Activated naive CD4-positive, alpha-beta T cell treated with anti-CD3 and anti-CD28 coated beads, Interleukin-2, amount 10 ng/mL, durations not matched to agents 7 days and 5 days (primary cell): ENCODE results near the gene EBF4.

Experiments used
- CTCF ChIA-PET: fragments of 350-600 bp; sonication (Branson Sonifier 250); formaldehyde crosslinking; loops from one replicate; lab custom pipeline; 2021; ENCODE audit warnings: antibody characterized with exemption; lab: Charles Lee
- DNase-seq: peaks from one replicate; pipeline ENCODE4 v3.0.0-alpha.2; 2020
- H3K27ac Mint-ChIP-seq: one replicate; pipeline ENCODE4 v1.8.0; 2021; ENCODE audit warnings: mild to moderate bottlenecking, moderate library complexity, mixed read lengths
- H3K27me3 Mint-ChIP-seq: one replicate; pipeline ENCODE4 v1.8.0; 2021; ENCODE audit warnings: mild to moderate bottlenecking, mixed read lengths
- H3K36me3 Mint-ChIP-seq: one replicate; pipeline ENCODE4 v1.8.0; 2021; ENCODE audit warnings: mixed read lengths
- H3K4me1 Mint-ChIP-seq: one replicate; pipeline ENCODE4 v1.8.0; 2021; ENCODE audit warnings: mixed read lengths
- H3K4me3 Mint-ChIP-seq: one replicate; pipeline ENCODE4 v1.8.0; 2021; ENCODE audit warnings: mild to moderate bottlenecking, moderate library complexity, mixed read lengths
- H3K9me3 Mint-ChIP-seq: one replicate; pipeline ENCODE4 v1.8.0; 2021; ENCODE audit warnings: mixed read lengths

EBF4 gene

GRCh38 chr20:2755451-2756055 lies 63.0 kb downstream of the EBF4 start:
- peaks cover 91% of the 10 kb centered on the region for H3K27me3 Mint-ChIP-seq
- H3K27ac Mint-ChIP-seq, result no peak overlapping the region
- H3K4me3 Mint-ChIP-seq, result no peak overlapping the region
- no peaks in the 10 kb centered on the region for H3K36me3 Mint-ChIP-seq
- H3K4me1 Mint-ChIP-seq, result peaks cover 27% of the 10 kb centered on the region
- no peak for DNase-seq
- CTCF ChIA-PET, result interaction anchor here (0.6 to 2.8 kb wide), 7 partner anchors 36 to 322 kb away, joined by 3 to 20 read pairs (median 4); no protein-coding TSS in a partner anchor
- no peaks in the 10 kb centered on the region for H3K9me3 Mint-ChIP-seq

- Mint-ChIP-seq H3K4me3 (no peak overlapping the region), H3K4me1 (peaks cover 21% of the 10 kb centered on the region), H3K9me3 (no peaks in the 10 kb centered on the region), H3K27ac (no peak overlapping the region), H3K36me3 (no peaks in the 10 kb centered on the region), H3K27me3 (peaks cover 90% of the 10 kb centered on the region)
- DNase-seq, result peak; percentile 21
- CTCF ChIA-PET, result interaction anchor here (0.6 to 2.8 kb wide), 4 partner anchors 36 to 322 kb away, joined by 3 to 11 read pairs (median 6); no protein-coding TSS in a partner anchor
Observed at GRCh38 chr20:2756056-2756611, 63.6 kb downstream of the EBF4 start.

DNA sequence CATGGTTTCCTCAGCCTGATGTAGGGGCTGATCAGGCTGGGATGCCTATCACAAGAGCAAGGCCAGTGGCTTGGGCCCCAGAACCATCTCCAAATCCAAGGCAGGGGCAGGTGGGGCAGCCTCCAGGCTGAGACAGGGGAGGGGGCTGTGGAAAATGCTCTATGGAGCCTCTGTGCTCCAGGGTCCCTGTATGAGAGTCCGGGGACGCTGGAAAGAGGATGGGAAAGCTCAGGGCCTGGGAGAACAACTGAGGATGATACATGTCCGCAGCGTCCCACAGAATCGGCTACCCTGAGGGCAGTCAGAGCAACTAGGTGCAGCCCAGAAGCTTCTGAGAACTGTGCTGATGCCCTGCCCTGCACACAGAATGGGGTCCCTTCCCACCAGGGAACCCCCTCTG lies 64.4 kb downstream of the EBF4 start:
- H3K27ac Mint-ChIP-seq, result no peak overlapping the region
- H3K4me3 Mint-ChIP-seq, result no peak overlapping the region
- no peaks in the 10 kb centered on the region for H3K36me3 Mint-ChIP-seq
- peaks cover 17% of the 10 kb centered on the region for H3K4me1 Mint-ChIP-seq
- CTCF ChIA-PET, result interaction anchor here (1.0 to 1.2 kb wide), 2 partner anchors 156 to 239 kb away, joined by 3 read pairs; no protein-coding TSS in a partner anchor
- no peaks in the 10 kb centered on the region for H3K9me3 Mint-ChIP-seq
- DNase-seq, result peak; percentile 14
- H3K27me3 Mint-ChIP-seq, result peaks cover 81% of the 10 kb centered on the region

DNA sequence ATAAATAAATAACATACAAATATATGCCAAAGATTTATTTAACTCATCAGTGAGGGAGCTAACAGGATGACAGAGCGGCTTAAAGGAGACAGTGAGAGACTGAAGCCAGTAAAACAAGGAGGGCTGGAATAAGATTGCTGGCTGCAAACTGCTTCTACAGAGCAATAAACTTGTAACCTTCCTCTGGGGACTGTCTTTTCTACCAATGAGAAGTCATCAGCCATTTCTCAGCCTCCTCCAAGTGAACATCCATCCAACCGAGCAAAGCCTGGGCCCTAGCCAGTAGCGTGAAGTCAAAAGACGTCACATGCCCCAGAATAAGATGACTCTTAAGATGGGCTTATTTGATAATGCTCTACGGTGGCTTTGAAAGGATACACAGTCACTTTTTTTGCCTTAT lies 65.4 kb downstream of the EBF4 start:
- Mint-ChIP-seq H3K4me3 (no peak overlapping the region), H3K27me3 (peaks cover 78% of the 10 kb centered on the region), H3K9me3 (no peaks in the 10 kb centered on the region), H3K4me1 (peaks cover 12% of the 10 kb centered on the region), H3K27ac (no peak overlapping the region), H3K36me3 (no peaks in the 10 kb centered on the region)
- peak; percentile 7 for DNase-seq
- CTCF ChIA-PET, result interaction anchor here (1.0 to 1.2 kb wide), 2 partner anchors 155 to 238 kb away, joined by 3 read pairs; no protein-coding TSS in a partner anchor

DNA sequence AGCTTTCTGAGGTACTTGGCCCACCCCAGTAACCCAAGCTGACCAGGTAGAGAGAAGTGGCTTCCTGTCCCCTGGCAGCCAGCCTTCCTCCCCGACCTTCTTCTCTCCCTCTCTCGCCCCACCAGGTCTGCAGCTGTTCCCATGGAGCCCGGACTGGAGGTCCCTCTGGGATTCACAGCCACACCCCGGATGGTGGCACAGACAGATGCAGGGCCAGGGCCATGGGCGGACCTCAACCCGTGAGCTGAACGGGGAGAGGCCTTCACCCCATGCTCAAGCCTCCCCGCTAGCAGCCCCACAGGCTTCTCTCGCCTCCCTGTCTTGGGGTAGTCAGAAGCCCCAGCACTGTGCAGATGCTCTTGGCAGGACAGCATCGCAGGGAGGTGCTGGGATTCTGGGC lies 66.6 kb downstream of the EBF4 start:
- H3K9me3 Mint-ChIP-seq, result no peaks in the 10 kb centered on the region
- CTCF ChIA-PET, result no interaction called here
- H3K4me1 Mint-ChIP-seq, result peaks cover 2% of the 10 kb centered on the region
- no peaks in the 10 kb centered on the region for H3K36me3 Mint-ChIP-seq
- no peak for DNase-seq
- H3K27me3 Mint-ChIP-seq, result peaks cover 74% of the 10 kb centered on the region
- no peak overlapping the region for H3K4me3 Mint-ChIP-seq
- no peak overlapping the region for H3K27ac Mint-ChIP-seq

- H3K36me3 Mint-ChIP-seq, result no peaks in the 10 kb centered on the region
- peak; percentile 10 for DNase-seq
- CTCF ChIA-PET, result interaction anchor here (2.0 kb wide), 1 partner anchor 72 kb away, joined by 5 read pairs; no protein-coding TSS in a partner anchor
- peaks cover 72% of the 10 kb centered on the region for H3K27me3 Mint-ChIP-seq
- no peak overlapping the region for H3K27ac Mint-ChIP-seq
- no peaks in the 10 kb centered on the region for H3K9me3 Mint-ChIP-seq
- no peak overlapping the region for H3K4me3 Mint-ChIP-seq
- no peaks in the 10 kb centered on the region for H3K4me1 Mint-ChIP-seq
Observed at GRCh38 chr20:2759603-2760296, 67.2 kb downstream of the EBF4 start.

GRCh38 chr20:2760297-2760951 lies 67.8 kb downstream of the EBF4 start:
- Mint-ChIP-seq H3K36me3 (no peaks in the 10 kb centered on the region), H3K9me3 (no peaks in the 10 kb centered on the region), H3K27me3 (peaks cover 69% of the 10 kb centered on the region), H3K4me1 (no peaks in the 10 kb centered on the region), H3K27ac (no peak overlapping the region), H3K4me3 (no peak overlapping the region)
- no peak for DNase-seq
- CTCF ChIA-PET, result interaction anchor here (1.4 to 2.0 kb wide), 3 partner anchors 8 to 72 kb away, joined by 3 to 5 read pairs (median 5); no protein-coding TSS in a partner anchor

DNA sequence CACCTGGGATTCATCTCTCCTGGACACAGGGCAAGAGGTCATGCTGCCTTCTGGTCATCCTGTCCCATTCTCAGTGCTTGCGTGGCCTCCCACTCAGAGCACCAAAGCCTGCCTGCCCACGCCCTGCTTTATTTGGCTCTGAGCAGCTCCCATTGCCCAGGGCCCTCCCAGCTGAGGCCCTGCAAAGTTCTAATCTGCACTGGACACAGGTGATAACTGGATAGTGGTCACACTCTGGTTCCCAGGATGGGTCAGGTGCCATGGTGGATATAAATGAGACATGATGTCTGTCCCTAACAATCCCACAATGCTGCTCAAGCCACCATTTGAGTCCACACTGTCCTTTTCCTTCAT lies 68.3 kb downstream of the EBF4 start:
- H3K27ac Mint-ChIP-seq, result no peak overlapping the region
- H3K36me3 Mint-ChIP-seq, result no peaks in the 10 kb centered on the region
- H3K4me1 Mint-ChIP-seq, result no peaks in the 10 kb centered on the region
- no peak overlapping the region for H3K4me3 Mint-ChIP-seq
- no peak for DNase-seq
- H3K9me3 Mint-ChIP-seq, result no peaks in the 10 kb centered on the region
- CTCF ChIA-PET, result interaction anchor here (0.8 to 2.0 kb wide), 4 partner anchors 8 to 73 kb away, joined by 3 to 6 read pairs (median 5); no protein-coding TSS in a partner anchor
- peaks cover 64% of the 10 kb centered on the region for H3K27me3 Mint-ChIP-seq

DNA sequence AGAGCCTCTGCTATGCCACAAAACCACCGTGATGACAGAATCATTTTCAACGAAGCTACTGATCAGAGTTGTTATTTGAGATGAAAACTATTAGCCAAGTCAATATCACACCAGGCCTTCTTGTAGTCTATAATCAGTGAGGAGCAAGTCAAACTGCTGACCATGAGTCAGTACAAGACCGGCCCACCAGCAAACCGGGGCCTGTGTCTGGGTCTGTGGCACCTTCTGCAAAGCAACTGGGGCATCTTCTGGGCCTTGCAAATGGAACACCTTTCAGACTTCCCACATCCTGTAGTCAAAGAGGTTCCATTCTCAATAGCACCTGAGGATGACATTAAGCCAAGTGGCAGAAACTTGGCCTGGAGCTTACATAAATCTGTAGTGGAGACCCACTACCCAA lies 69.3 kb downstream of the EBF4 start:
- no peak for DNase-seq
- Mint-ChIP-seq H3K27ac (no peak overlapping the region), H3K4me1 (no peaks in the 10 kb centered on the region), H3K4me3 (no peak overlapping the region), H3K27me3 (peaks cover 55% of the 10 kb centered on the region), H3K9me3 (no peaks in the 10 kb centered on the region), H3K36me3 (no peaks in the 10 kb centered on the region)
- CTCF ChIA-PET, result interaction anchor here (0.8 to 1.6 kb wide), 4 partner anchors 9 to 73 kb away, joined by 3 to 6 read pairs (median 4); no protein-coding TSS in a partner anchor

DNA sequence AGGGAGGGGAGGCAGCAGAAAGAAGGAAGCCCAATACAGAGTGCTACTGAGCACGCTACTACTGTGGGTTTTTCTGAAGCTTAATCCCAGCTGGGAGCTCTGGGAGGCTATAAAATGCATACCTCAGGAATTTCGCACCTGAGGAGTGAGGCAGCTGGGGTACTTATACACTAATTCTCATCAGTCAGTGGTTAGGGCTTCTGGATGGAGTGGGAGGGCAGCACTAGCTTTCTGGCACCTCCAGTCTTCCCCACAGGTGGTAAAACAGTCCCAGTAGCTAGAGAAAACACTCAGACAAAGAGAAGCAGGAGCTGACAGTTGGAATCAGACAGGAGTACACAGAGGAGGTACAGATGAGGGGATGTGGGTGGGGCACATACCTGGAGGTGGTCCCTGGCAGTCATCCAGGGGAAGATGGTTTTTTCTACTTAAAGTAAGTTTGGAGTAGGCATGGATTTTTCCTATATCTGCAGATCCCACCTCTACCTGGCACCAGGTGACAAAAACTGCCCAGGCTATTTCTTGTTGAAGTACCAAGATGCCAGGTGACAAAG lies 70.1 kb downstream of the EBF4 start:
- peaks cover 55% of the 10 kb centered on the region for H3K27me3 Mint-ChIP-seq
- H3K4me1 Mint-ChIP-seq, result no peaks in the 10 kb centered on the region
- H3K4me3 Mint-ChIP-seq, result no peak overlapping the region
- H3K36me3 Mint-ChIP-seq, result no peaks in the 10 kb centered on the region
- CTCF ChIA-PET, result interaction anchor here (1.1 to 2.0 kb wide), 2 partner anchors 10 to 74 kb away, joined by 3 to 8 read pairs; no protein-coding TSS in a partner anchor
- H3K9me3 Mint-ChIP-seq, result no peaks in the 10 kb centered on the region
- DNase-seq, result no peak
- H3K27ac Mint-ChIP-seq, result no peak overlapping the region

- Mint-ChIP-seq H3K4me3 (no peak overlapping the region), H3K27ac (no peak overlapping the region), H3K27me3 (peaks cover 60% of the 10 kb centered on the region), H3K4me1 (no peaks in the 10 kb centered on the region), H3K36me3 (no peaks in the 10 kb centered on the region), H3K9me3 (no peaks in the 10 kb centered on the region)
- CTCF ChIA-PET, result interaction anchor here (1.0 to 2.0 kb wide), 2 partner anchors 10 to 27 kb away, joined by 3 to 8 read pairs; no protein-coding TSS in a partner anchor
- no peak for DNase-seq
Observed at GRCh38 chr20:2763186-2763585, 70.6 kb downstream of the EBF4 start.

- CTCF ChIA-PET, result interaction anchor here (0.6 to 1.5 kb wide), 3 partner anchors 11 to 83 kb away, joined by 3 read pairs; no protein-coding TSS in a partner anchor
- no peaks in the 10 kb centered on the region for H3K36me3 Mint-ChIP-seq
- H3K4me3 Mint-ChIP-seq, result no peak overlapping the region
- H3K4me1 Mint-ChIP-seq, result peaks cover 4% of the 10 kb centered on the region
- no peak for DNase-seq
- H3K9me3 Mint-ChIP-seq, result no peaks in the 10 kb centered on the region
- H3K27ac Mint-ChIP-seq, result no peak overlapping the region
- peaks cover 63% of the 10 kb centered on the region for H3K27me3 Mint-ChIP-seq
Observed at GRCh38 chr20:2767768-2768631, 75.4 kb downstream of the EBF4 start.

DNA sequence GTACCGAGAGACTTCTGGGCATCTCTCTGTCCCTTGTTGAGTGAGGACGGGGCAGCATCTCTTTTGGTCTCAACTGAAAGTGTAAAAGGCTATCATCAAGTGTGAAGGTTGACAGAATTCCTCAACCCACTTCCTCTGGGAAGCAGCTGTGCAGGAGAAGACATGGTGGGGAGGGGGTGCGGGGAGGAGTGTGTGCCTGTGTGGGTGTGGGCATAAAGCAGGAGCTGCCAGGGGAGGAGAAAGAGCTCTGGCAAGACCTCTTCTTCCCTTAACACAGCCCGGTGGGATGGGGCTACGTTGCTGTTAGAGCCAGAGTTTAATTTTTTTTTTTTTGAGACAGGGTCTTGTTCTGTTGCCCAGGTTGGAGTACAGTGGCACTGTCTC lies 76.0 kb downstream of the EBF4 start:
- H3K9me3 Mint-ChIP-seq, result no peaks in the 10 kb centered on the region

More for the DNA sequence above, 76.0 kb downstream of the EBF4 start:
- H3K27me3 Mint-ChIP-seq, result peaks cover 64% of the 10 kb centered on the region
- CTCF ChIA-PET, result interaction anchor here (1.5 kb wide), 1 partner anchor 16 kb away, joined by 3 read pairs; no protein-coding TSS in a partner anchor
- peaks cover 4% of the 10 kb centered on the region for H3K4me1 Mint-ChIP-seq
- H3K4me3 Mint-ChIP-seq, result no peak overlapping the region
- no peak overlapping the region for H3K27ac Mint-ChIP-seq
- no peaks in the 10 kb centered on the region for H3K36me3 Mint-ChIP-seq
- no peak for DNase-seq
